Ishikawa (cell line): Measurements from ENCODE around the gene RGS2.

Experiments used
- CEBPB ChIP-seq: IDR thresholded peaks from 2 replicates; pipeline ENCODE4 v1.6.1; 2012
- EGR1 ChIP-seq: IDR thresholded peaks from 2 replicates; pipeline ENCODE4 v1.6.1; 2012
- EP300 ChIP-seq: IDR thresholded peaks from 2 replicates; pipeline ENCODE4 v1.6.1; 2012; ENCODE audit warnings: borderline replicate concordance
- TAF1 ChIP-seq: IDR thresholded peaks from 2 replicates; pipeline ENCODE4 v1.6.1; 2012; ENCODE audit warnings: low read depth, mild to moderate bottlenecking
- YY1 ChIP-seq: IDR thresholded peaks from 2 replicates; pipeline ENCODE4 v1.6.1; 2012; ENCODE audit warnings: low read depth
- ZBTB7A ChIP-seq: IDR thresholded peaks from 2 replicates; pipeline ENCODE4 v1.6.1; 2012; ENCODE audit warnings: low read depth

GRCh38 chr1:192803501-192803900, 5.3 kb upstream of the RGS2 start:
- no peak for TF ChIP-seq YY1
- no peak for TF ChIP-seq CEBPB
- TF ChIP-seq ZBTB7A = no peak
- TF ChIP-seq EGR1 = no peak
- TF ChIP-seq TAF1 = no peak
- no peak for TF ChIP-seq EP300
